Liver (tissue), 9 donors: ENCODE data around the gene TTLL5. TPM values are rescaled to one million over a fixed set of nuclear protein-coding genes. Genes with fewer than 3 reads are reported as not detected.

Experiments
- DNase-seq: peaks from one replicate; pipeline ENCODE4 v3.0.0-alpha.2; 2017; ENCODE audit warnings: low spot score
- H3K27ac ChIP-seq, 2 donors: one replicate each; pipeline ENCODE4 v1.7.0; 2013; ENCODE audit warnings: inconsistent platforms in 2 of 2, low read length in 2 of 2, control low read depth in 1 of 2, low read depth in 1 of 2, mild to moderate bottlenecking in 1 of 2
- H3K27me3 ChIP-seq, 4 donors: one replicate each; pipeline versions ENCODE4 v1.6.1 to v1.7.0; 2013; ENCODE audit warnings: low read length in 3 of 4, inconsistent platforms in 1 of 4, mild to moderate bottlenecking in 1 of 4, moderate library complexity in 1 of 4; ENCODE audit not compliant: control insufficient read depth in 4 of 4, insufficient read depth in 4 of 4
- H3K36me3 ChIP-seq, 4 donors: one replicate each; pipeline versions ENCODE4 v1.6.1 to v1.7.0; 2013; ENCODE audit warnings: low read length in 3 of 4, mild to moderate bottlenecking in 3 of 4, low read depth in 1 of 4, moderate library complexity in 1 of 4; ENCODE audit not compliant: control insufficient read depth in 4 of 4, insufficient read depth in 3 of 4
- H3K4me1 ChIP-seq, 4 donors: one replicate each; pipeline versions ENCODE4 v1.6.1 to v1.7.0; 2013; ENCODE audit warnings: low read length in 3 of 4, mild to moderate bottlenecking in 3 of 4, moderate library complexity in 1 of 4; ENCODE audit not compliant: control insufficient read depth in 4 of 4, insufficient read depth in 4 of 4
- H3K4me3 ChIP-seq, 3 donors: one replicate each; pipeline versions ENCODE4 v1.6.1 to v1.7.0; 2013; ENCODE audit warnings: low read length in 3 of 3, control low read depth in 1 of 3, low read depth in 1 of 3, mild to moderate bottlenecking in 1 of 3
- H3K9ac ChIP-seq, 2 donors: one replicate each; pipeline ENCODE4 v1.7.0; 2013; ENCODE audit warnings: low read length in 2 of 2, mild to moderate bottlenecking in 2 of 2, moderate library complexity in 2 of 2, control low read depth in 1 of 2, low read depth in 1 of 2
- H3K9me3 ChIP-seq, 4 donors: one replicate each; pipeline versions ENCODE4 v1.6.1 to v1.7.0; 2013; ENCODE audit warnings: low read length in 3 of 4; ENCODE audit not compliant: control insufficient read depth in 4 of 4
- EGR1 ChIP-seq, 2 donors: IDR thresholded peaks; 2 replicates each; pipeline ENCODE4 v1.6.1; 2016 to 2018; ENCODE audit warnings: antibody characterized with exemption in 2 of 2, low read depth in 2 of 2
- FOXA1 ChIP-seq: IDR thresholded peaks from 2 replicates; pipeline ENCODE4 v1.6.1; 2016; ENCODE audit warnings: antibody characterized with exemption
- FOXA2 ChIP-seq: IDR thresholded peaks from 2 replicates; pipeline ENCODE4 v1.6.1; 2016; ENCODE audit warnings: antibody characterized with exemption
- GABPA ChIP-seq, 2 donors: IDR thresholded peaks in 1 of 2; conservative IDR thresholded peaks in 1 of 2; 2 replicates each; pipeline ENCODE4 v1.6.1; 2016; ENCODE audit warnings: antibody characterized with exemption in 2 of 2, mild to moderate bottlenecking in 1 of 2, moderate library complexity in 1 of 2
- HNF4A ChIP-seq, 2 donors: conservative IDR thresholded peaks; 2 replicates each; pipeline ENCODE4 v1.6.1; 2016; ENCODE audit warnings: antibody characterized with exemption in 2 of 2, mild to moderate bottlenecking in 2 of 2
- HNF4G ChIP-seq: IDR thresholded peaks from 2 replicates; pipeline ENCODE4 v1.6.1; 2016; ENCODE audit warnings: antibody characterized with exemption
- JUND ChIP-seq, 2 donors: IDR thresholded peaks; 2 replicates each; pipeline ENCODE4 v1.6.1; 2016; ENCODE audit warnings: antibody characterized with exemption in 2 of 2
- NR2F2 ChIP-seq: IDR thresholded peaks from 2 replicates; pipeline ENCODE4 v1.6.1; 2016; ENCODE audit warnings: antibody characterized with exemption
- RAD21 ChIP-seq, 2 donors: IDR thresholded peaks; 2 replicates each; pipeline ENCODE4 v1.6.1; 2016; ENCODE audit warnings: antibody characterized with exemption in 2 of 2, mild to moderate bottlenecking in 2 of 2
- RXRA ChIP-seq, 2 donors: IDR thresholded peaks; 2 replicates each; pipeline ENCODE4 v1.6.1; 2017 to 2018; ENCODE audit warnings: antibody characterized with exemption in 2 of 2, mild to moderate bottlenecking in 1 of 2
- SP1 ChIP-seq: IDR thresholded peaks from 2 replicates; pipeline ENCODE4 v1.6.1; 2018; ENCODE audit warnings: antibody characterized with exemption, mild to moderate bottlenecking
- TAF1 ChIP-seq: conservative IDR thresholded peaks from 2 replicates; pipeline ENCODE4 v1.6.1; 2016; ENCODE audit warnings: antibody characterized with exemption, mild to moderate bottlenecking
- YY1 ChIP-seq: IDR thresholded peaks from 2 replicates; pipeline ENCODE4 v1.6.1; 2016; ENCODE audit warnings: antibody characterized with exemption, mild to moderate bottlenecking
- WGBS: extraction: QIAGEN DNeasy Blood & Tissue Kit; methylation state at CpG from one replicate; pipeline ENCODE4 v1.1.7; 2013; 5-methylcytosine and 5-hydroxymethylcytosine counted together
- polyA plus RNA-seq, 2 donors: library from polyadenylated mRNA; stranded (reverse) in 1 of 2; unstranded in 1 of 2; fragments of 200-250 nt in 1 of 2; fragments of >200 nt in 1 of 2; fragmentation: Nextera tagmentation in 1 of 2; extraction: Ambion mirVana in 1 of 2; gene quantifications; one replicate each; pipeline versions ENCODE4 v1.2.1 to v1.2.3, GENCODE V29; 2013 to 2015
- total RNA-seq, 2 donors: library from RNA; depleted of rRNA; stranded (reverse); fragments of >200 nt; gene quantifications; one replicate each; pipeline ENCODE4 v1.2.3, GENCODE V29; 2014
- TF ChIP-seq, protein P1 (sequence below): IDR thresholded peaks from 2 replicates; pipeline ENCODE4 v1.6.1; 2016; ENCODE audit warnings: antibody characterized with exemption, mild to moderate bottlenecking
- TF ChIP-seq, protein P2 (sequence below): IDR thresholded peaks from 2 replicates; pipeline ENCODE4 v1.6.1; 2016; ENCODE audit warnings: antibody characterized with exemption
- TF ChIP-seq, protein P3 (sequence below): IDR thresholded peaks from 2 replicates; pipeline ENCODE4 v1.6.1; 2016; ENCODE audit warnings: antibody characterized with exemption
- TF ChIP-seq, protein P4 (sequence below): IDR thresholded peaks from 2 replicates; pipeline ENCODE4 v1.6.1; 2016; ENCODE audit warnings: antibody characterized with exemption
- TF ChIP-seq, protein P5 (sequence below): fragments of 150-350 bp; IDR thresholded peaks from 2 replicates; pipeline ENCODE4 v1.5.1; 2017; ENCODE audit warnings: improper control_type of control experiment, low read depth, low read length; ENCODE audit not compliant: missing input control
- donor health status: healthy.
- donor health status: healthy.
- donor health status: healthy.
- donor health status: healthy.
- donor health status: healthy.

TTLL5 gene
- total and polyA plus RNA-seq, 4 donors, result 4.3 to 14.2 (median 9.8) TPM

DNA sequence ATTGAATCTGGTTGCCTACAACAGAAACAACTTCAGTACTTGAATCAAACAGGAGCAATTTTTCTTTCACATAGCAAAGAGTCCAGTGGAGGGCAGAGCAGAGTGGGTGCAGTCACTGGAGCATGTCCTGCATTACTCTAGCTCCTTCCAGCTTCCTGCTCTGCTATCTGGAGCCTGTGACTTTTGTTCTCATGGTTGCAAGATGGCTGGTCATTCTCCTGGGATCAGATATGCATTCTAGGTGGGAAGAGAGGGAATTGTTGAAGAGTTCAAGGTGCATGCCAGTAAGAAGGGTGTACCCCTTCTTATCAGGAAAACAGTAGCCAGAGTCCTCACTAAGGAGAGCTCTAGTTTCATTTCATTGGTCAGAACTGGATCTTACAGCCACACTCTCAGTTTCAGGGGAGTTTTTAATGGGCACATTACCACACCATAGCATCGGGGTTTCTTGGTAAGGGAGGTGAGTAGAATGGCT lies 332.6 kb downstream of the TTLL5 start:
- Histone ChIP-seq H3K27ac (no peak overlapping the region), H3K27me3 (no peaks in the 10 kb centered on the region), H3K4me1 (peaks cover 4 to 21% (median 8%) of the 10 kb centered on the region in 4 donors), H3K9me3 (no peaks in the 10 kb centered on the region), H3K4me3 (no peak overlapping the region), H3K36me3 (peaks cover 4 to 35% (median 18%) of the 10 kb centered on the region in 4 donors), H3K9ac (no peak overlapping the region)
- TF ChIP-seq, protein P1, sequence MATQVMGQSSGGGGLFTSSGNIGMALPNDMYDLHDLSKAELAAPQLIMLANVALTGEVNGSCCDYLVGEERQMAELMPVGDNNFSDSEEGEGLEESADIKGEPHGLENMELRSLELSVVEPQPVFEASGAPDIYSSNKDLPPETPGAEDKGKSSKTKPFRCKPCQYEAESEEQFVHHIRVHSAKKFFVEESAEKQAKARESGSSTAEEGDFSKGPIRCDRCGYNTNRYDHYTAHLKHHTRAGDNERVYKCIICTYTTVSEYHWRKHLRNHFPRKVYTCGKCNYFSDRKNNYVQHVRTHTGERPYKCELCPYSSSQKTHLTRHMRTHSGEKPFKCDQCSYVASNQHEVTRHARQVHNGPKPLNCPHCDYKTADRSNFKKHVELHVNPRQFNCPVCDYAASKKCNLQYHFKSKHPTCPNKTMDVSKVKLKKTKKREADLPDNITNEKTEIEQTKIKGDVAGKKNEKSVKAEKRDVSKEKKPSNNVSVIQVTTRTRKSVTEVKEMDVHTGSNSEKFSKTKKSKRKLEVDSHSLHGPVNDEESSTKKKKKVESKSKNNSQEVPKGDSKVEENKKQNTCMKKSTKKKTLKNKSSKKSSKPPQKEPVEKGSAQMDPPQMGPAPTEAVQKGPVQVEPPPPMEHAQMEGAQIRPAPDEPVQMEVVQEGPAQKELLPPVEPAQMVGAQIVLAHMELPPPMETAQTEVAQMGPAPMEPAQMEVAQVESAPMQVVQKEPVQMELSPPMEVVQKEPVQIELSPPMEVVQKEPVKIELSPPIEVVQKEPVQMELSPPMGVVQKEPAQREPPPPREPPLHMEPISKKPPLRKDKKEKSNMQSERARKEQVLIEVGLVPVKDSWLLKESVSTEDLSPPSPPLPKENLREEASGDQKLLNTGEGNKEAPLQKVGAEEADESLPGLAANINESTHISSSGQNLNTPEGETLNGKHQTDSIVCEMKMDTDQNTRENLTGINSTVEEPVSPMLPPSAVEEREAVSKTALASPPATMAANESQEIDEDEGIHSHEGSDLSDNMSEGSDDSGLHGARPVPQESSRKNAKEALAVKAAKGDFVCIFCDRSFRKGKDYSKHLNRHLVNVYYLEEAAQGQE, result no peak
- TF ChIP-seq EGR1 (IDR thresholded peaks at IDR 0.05; ENCODE audit: low read depth in 2 of 2) (no peak), FOXA2 (no peak), YY1 (no peak), HNF4A (conservative IDR thresholded peaks at IDR 0.05) (no peak)
- WGBS, result 80% methylated on average over 1 of the region's 1 CpG
- no peak for DNase-seq

DNA sequence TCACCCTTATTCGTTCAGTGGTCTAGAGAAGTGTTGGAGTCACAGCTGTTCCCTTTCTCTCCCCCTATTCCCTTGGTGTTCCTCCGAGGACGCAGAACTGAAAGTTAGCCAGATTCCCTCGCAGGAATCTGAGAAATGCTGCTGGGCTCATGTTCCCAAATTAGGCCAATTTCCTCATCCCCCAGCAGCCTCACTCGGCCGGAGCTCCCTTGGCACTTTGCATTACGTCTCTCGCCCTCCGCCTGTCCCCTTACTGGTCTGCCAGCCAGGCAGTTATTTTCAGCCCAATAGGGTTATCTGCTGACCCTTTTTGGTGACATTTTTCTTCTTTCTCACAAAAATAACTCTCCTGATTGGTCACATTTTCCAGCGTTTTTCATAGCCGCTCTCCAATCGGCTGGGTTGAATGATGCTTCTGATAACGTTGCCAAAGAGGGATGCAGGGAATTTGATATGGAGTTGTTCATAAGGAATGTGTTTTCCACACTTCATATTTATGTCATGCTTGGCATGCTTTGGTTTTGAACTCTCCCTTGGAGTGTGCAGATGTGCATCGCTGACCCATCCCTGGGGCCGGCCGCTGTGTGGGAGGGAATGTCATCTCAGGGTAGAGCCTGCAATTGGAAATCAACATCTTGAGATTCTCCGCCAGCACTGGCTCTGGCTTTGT lies 334.5 kb downstream of the TTLL5 start:
- WGBS, result 88% methylated on average over 17 of the region's 17 CpGs
- peaks cover 0 to 9% (median 0%) of the 10 kb centered on the region in 4 donors for H3K4me1 ChIP-seq
- TF ChIP-seq, protein P1, result peak; percentile 47
- TF ChIP-seq EGR1 (IDR thresholded peaks at IDR 0.05; ENCODE audit: low read depth in 2 of 2) (no peak), HNF4A (conservative IDR thresholded peaks at IDR 0.05) (no peak), NR2F2 (peak; percentile 93), FOXA2 (no peak), HNF4G (no peak), SP1 (peak; percentile 67), FOXA1 (no peak), RXRA (IDR thresholded peaks at IDR 0.05) (peak; percentile 35 to 38), TAF1 (no peak), RAD21 (IDR thresholded peaks at IDR 0.05) (no peak), GABPA (IDR thresholded peaks at IDR 0.05 in 1 of 2, conservative IDR thresholded peaks at IDR 0.05 in 1 of 2) (no peak), JUND (IDR thresholded peaks at IDR 0.05) (peak in 1 of 2 donors; percentile 21), YY1 (no peak)
- TF ChIP-seq, protein P2, sequence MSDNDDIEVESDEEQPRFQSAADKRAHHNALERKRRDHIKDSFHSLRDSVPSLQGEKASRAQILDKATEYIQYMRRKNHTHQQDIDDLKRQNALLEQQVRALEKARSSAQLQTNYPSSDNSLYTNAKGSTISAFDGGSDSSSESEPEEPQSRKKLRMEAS, result no peak
- TF ChIP-seq, protein P3, sequence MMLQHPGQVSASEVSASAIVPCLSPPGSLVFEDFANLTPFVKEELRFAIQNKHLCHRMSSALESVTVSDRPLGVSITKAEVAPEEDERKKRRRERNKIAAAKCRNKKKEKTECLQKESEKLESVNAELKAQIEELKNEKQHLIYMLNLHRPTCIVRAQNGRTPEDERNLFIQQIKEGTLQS, result no peak
- TF ChIP-seq, protein P4, sequence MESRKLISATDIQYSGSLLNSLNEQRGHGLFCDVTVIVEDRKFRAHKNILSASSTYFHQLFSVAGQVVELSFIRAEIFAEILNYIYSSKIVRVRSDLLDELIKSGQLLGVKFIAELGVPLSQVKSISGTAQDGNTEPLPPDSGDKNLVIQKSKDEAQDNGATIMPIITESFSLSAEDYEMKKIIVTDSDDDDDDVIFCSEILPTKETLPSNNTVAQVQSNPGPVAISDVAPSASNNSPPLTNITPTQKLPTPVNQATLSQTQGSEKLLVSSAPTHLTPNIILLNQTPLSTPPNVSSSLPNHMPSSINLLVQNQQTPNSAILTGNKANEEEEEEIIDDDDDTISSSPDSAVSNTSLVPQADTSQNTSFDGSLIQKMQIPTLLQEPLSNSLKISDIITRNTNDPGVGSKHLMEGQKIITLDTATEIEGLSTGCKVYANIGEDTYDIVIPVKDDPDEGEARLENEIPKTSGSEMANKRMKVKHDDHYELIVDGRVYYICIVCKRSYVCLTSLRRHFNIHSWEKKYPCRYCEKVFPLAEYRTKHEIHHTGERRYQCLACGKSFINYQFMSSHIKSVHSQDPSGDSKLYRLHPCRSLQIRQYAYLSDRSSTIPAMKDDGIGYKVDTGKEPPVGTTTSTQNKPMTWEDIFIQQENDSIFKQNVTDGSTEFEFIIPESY, result no peak
- TF ChIP-seq, protein P5, sequence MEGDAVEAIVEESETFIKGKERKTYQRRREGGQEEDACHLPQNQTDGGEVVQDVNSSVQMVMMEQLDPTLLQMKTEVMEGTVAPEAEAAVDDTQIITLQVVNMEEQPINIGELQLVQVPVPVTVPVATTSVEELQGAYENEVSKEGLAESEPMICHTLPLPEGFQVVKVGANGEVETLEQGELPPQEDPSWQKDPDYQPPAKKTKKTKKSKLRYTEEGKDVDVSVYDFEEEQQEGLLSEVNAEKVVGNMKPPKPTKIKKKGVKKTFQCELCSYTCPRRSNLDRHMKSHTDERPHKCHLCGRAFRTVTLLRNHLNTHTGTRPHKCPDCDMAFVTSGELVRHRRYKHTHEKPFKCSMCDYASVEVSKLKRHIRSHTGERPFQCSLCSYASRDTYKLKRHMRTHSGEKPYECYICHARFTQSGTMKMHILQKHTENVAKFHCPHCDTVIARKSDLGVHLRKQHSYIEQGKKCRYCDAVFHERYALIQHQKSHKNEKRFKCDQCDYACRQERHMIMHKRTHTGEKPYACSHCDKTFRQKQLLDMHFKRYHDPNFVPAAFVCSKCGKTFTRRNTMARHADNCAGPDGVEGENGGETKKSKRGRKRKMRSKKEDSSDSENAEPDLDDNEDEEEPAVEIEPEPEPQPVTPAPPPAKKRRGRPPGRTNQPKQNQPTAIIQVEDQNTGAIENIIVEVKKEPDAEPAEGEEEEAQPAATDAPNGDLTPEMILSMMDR, result no peak
- H3K27me3 ChIP-seq, result no peaks in the 10 kb centered on the region
- peak overlapping the region; percentile 31 to 34 for H3K27ac ChIP-seq
- no peak overlapping the region for H3K4me3 ChIP-seq
- peaks cover 4 to 42% (median 20%) of the 10 kb centered on the region in 4 donors for H3K36me3 ChIP-seq
- H3K9ac ChIP-seq, result no peak overlapping the region
- no peak for DNase-seq
- H3K9me3 ChIP-seq, result no peaks in the 10 kb centered on the region
